Ovary (tissue), 3 donors: Measurements from ENCODE around the gene CARD9.
A peak's percentile ranks its signal among the peaks of the same experiment; 100 is the strongest.

Experiments
- CTCF ChIP-seq, 3 donors: fragments of 450-650 bp in 2 of 3; fragments of 200-600 bp in 1 of 3; IDR thresholded peaks; one replicate each; pipeline versions ENCODE4 v1.5.1 to v1.8.0; 2016 to 2022; ENCODE audit warnings: antibody characterized with exemption in 3 of 3, mild to moderate bottlenecking in 1 of 3
- EP300 ChIP-seq: sonication (generic); formaldehyde crosslinking; IDR thresholded peaks from one replicate; pipeline ENCODE4 v1.6.1; 2017; ENCODE audit warnings: antibody characterized with exemption
- POLR2A ChIP-seq: fragments of 450-650 bp; IDR thresholded peaks from one replicate; pipeline ENCODE4 v1.6.1; 2017; ENCODE audit warnings: antibody characterized with exemption, mild to moderate bottlenecking, moderate library complexity
- donor health status: DM: no; HTN: no; CAD: no.

GRCh38 chr9:136363106-136363948 is 10.1 kb downstream of the CARD9 start, which contains the start of gene DNLZ:
- TF ChIP-seq CTCF (IDR thresholded peaks at IDR 0.05): peak; percentile 98 to 99 (median 99)
- TF ChIP-seq POLR2A: peak; percentile 75
- TF ChIP-seq EP300: no peak
